GM23248 (cell line): ENCODE measurements around the gene CFAP251.

Source experiments
- EZH2 ChIP-seq: fragments of 200-600 bp; sonication (generic); IDR thresholded peaks from 2 replicates; pipeline ENCODE4 v1.6.1; 2018; ENCODE audit warnings: antibody characterized with exemption, mild to moderate bottlenecking; ENCODE audit not compliant: insufficient read depth, poor library complexity, severe bottlenecking
- EZH2phosphoT487 ChIP-seq: fragments of 200-600 bp; sonication (generic); IDR thresholded peaks from 2 replicates; pipeline ENCODE4 v1.6.1; 2018; ENCODE audit warnings: antibody characterized with exemption, moderate library complexity, mild to moderate bottlenecking, low read depth; ENCODE audit not compliant: insufficient read depth

DNA sequence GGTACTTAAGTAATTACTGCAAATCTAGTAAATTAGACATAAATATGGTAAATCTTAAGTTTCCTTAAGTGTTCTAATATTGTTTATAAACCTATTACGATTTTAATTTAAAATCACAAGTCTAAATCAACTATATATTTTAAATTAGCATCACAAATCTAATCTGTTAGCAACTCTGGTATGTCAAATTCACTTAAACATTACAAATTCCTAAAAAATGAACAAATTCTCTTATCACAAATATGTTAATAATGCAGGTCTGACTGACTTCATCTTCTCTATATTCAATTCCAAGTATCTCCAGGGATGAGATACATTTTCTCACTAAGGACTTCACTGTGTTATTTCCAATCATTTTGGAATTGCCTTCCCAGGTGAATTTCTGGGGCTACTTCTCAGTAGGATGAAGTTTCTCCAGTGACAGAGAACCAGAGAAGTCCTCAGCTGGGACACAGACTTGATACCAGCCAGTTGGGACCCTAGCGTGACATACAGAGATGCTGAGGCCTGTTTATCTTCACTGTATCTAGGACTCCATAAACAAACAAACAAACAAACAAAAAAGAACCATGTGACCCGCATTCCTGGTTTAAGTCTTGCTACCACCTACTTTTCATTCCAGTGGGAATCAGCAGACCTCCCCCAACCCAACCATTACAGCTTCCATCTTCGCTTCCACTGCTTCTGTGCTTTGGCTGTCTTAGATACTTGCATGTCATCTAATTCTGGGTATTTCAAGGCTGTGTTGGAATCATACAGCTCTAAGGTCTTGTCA lies 21.8 kb downstream of the CFAP251 start:
- TF ChIP-seq EZH2phosphoT487, result no peak
- TF ChIP-seq EZH2, result no peak
